CD14-positive monocyte (primary cell): ENCODE results near the gene EIF4G2. TPM values are rescaled to one million over a fixed set of nuclear protein-coding genes. Genes with fewer than 3 reads are reported as not detected.

Source experiments
- DNase-seq, 3 donors: peaks; one replicate each; pipeline ENCODE4 v3.0.0-alpha.2; 2011 to 2022
- H2AFZ ChIP-seq: 2 replicates; pipeline ENCODE4 v1.6.0; 2012; ENCODE audit warnings: mild to moderate bottlenecking, low read depth, low read length, inconsistent platforms; ENCODE audit not compliant: insufficient read depth, poor library complexity, severe bottlenecking
- H3K27ac ChIP-seq, 2 donors: 1 replicate in 1 of 2; 2 replicates in 1 of 2; pipeline ENCODE4 v1.5.1; 2012 to 2013; ENCODE audit warnings: low read length in 2 of 2, control low read depth in 1 of 2, inconsistent platforms in 1 of 2, low read depth in 1 of 2, mild to moderate bottlenecking in 1 of 2
- H3K27me3 ChIP-seq, 2 donors: one replicate each; pipeline versions ENCODE4 v1.6.0 to v1.6.1; 2011 to 2013; ENCODE audit warnings: low read length in 2 of 2; ENCODE audit not compliant: control insufficient read depth in 2 of 2, insufficient read depth in 2 of 2
- H3K36me3 ChIP-seq, 2 donors: replicated peaks in 1 of 2; 1 replicate in 1 of 2; 2 replicates in 1 of 2; pipeline versions ENCODE4 v1.5.1 to v1.6.1; 2012 to 2013; ENCODE audit warnings: low read length in 2 of 2, control low read depth in 1 of 2, inconsistent platforms in 1 of 2, mild to moderate bottlenecking in 1 of 2; ENCODE audit not compliant: insufficient read depth in 2 of 2, control insufficient read depth in 1 of 2
- H3K4me1 ChIP-seq, 2 donors: 1 replicate in 1 of 2; 2 replicates in 1 of 2; pipeline versions ENCODE4 v1.5.1 to v1.6.1; 2012 to 2013; ENCODE audit warnings: low read length in 2 of 2, control low read depth in 1 of 2, inconsistent platforms in 1 of 2, mild to moderate bottlenecking in 1 of 2, moderate library complexity in 1 of 2; ENCODE audit not compliant: insufficient read depth in 2 of 2, control insufficient read depth in 1 of 2
- H3K4me2 ChIP-seq: replicated peaks from 2 replicates; pipeline ENCODE3; 2012; ENCODE audit warnings: low read length, moderate library complexity, mild to moderate bottlenecking; ENCODE audit not compliant: poor library complexity, severe bottlenecking; ENCODE audit errors: extremely low read depth
- H3K4me3 ChIP-seq, 3 experiments: fragments of 200-600 bp in 1 of 3; sonication (generic) in 1 of 3; replicated peaks in 1 of 3; 1 replicate in 2 of 3; 2 replicates in 1 of 3; pipeline ENCODE4 v1.5.1; 2011 to 2013; ENCODE audit warnings: low read length in 3 of 3, mild to moderate bottlenecking in 3 of 3, control low read depth in 2 of 3, low read depth in 2 of 3, inconsistent platforms in 1 of 3, moderate library complexity in 1 of 3
- H3K79me2 ChIP-seq: 2 replicates; pipeline ENCODE4 v1.6.0; 2012; ENCODE audit warnings: mild to moderate bottlenecking, control low read depth, inconsistent platforms, low read length, moderate library complexity; ENCODE audit not compliant: insufficient read depth
- H3K9ac ChIP-seq: 2 replicates; pipeline ENCODE4 v1.6.0; 2017; ENCODE audit warnings: low read length, mild to moderate bottlenecking; ENCODE audit not compliant: insufficient read depth, poor library complexity, severe bottlenecking
- H3K9me3 ChIP-seq, 2 donors: replicated peaks in 1 of 2; 1 replicate in 1 of 2; 2 replicates in 1 of 2; pipeline versions ENCODE4 v1.5.1 to v1.6.1; 2012 to 2013; ENCODE audit warnings: low read length in 2 of 2, control low read depth in 1 of 2; ENCODE audit not compliant: control insufficient read depth in 1 of 2, insufficient read depth in 1 of 2
- H4K20me1 ChIP-seq: 2 replicates; pipeline ENCODE4 v1.6.0; 2012; ENCODE audit warnings: mild to moderate bottlenecking, low read length, control low read depth, moderate library complexity; ENCODE audit not compliant: insufficient read depth
- H3K27ac Mint-ChIP-seq, 7 donors: one replicate each; pipeline ENCODE4 v1.8.0; 2020; ENCODE audit warnings: mild to moderate bottlenecking in 7 of 7, mixed read lengths in 7 of 7, moderate library complexity in 6 of 7, inconsistent platforms in 2 of 7
- H3K27me3 Mint-ChIP-seq, 3 donors: one replicate each; pipeline ENCODE4 v1.8.0; 2021 to 2022; ENCODE audit warnings: low read depth in 3 of 3, mild to moderate bottlenecking in 3 of 3, mixed read lengths in 3 of 3, moderate library complexity in 3 of 3, inconsistent platforms in 1 of 3
- H3K36me3 Mint-ChIP-seq, 2 donors: one replicate each; pipeline ENCODE4 v1.8.0; 2020; ENCODE audit warnings: mixed read lengths in 2 of 2, inconsistent platforms in 1 of 2, mild to moderate bottlenecking in 1 of 2
- H3K4me1 Mint-ChIP-seq: one replicate; pipeline ENCODE4 v1.8.0; 2020; ENCODE audit warnings: mild to moderate bottlenecking, mixed read lengths
- H3K4me3 Mint-ChIP-seq, 2 donors: one replicate each; pipeline ENCODE4 v1.8.0; 2020; ENCODE audit warnings: mild to moderate bottlenecking in 2 of 2, mixed read lengths in 2 of 2, moderate library complexity in 1 of 2
- H3K9me3 Mint-ChIP-seq, 7 donors: one replicate each; pipeline ENCODE4 v1.8.0; 2020 to 2022; ENCODE audit warnings: mixed read lengths in 7 of 7, mild to moderate bottlenecking in 6 of 7, moderate library complexity in 6 of 7, inconsistent platforms in 2 of 7
- whole genome bisulfite sequencing: methylation state at CpG from one replicate; pipeline ENCODE4 v1.1.5; 2013; ENCODE audit warnings: missing lambda C conversion rate; ENCODE audit not compliant: insufficient coverage; 5-methylcytosine and 5-hydroxymethylcytosine counted together
- intact Hi-C, 2 donors: fragments of 100-400 bp; cut with micrococcal nuclease; formaldehyde crosslinking; loops; one replicate each; pipeline versions ENCODE4 v1.15.0 to v1.15.1; 2023
- polyA plus RNA-seq, 3 donors: library from polyadenylated mRNA; depleted of rRNA in 1 of 3; unstranded in 2 of 3; stranded (reverse) in 1 of 3; fragments of 300-500 nt in 2 of 3; fragments of >200 nt in 1 of 3; fragmentation: Illumina TruSeq in 2 of 3; gene quantifications; 1 replicate in 2 of 3; 2 replicates in 1 of 3; pipeline ENCODE4 v1.2.3, GENCODE V29; 2012 to 2021
- TF ChIP-seq, protein P1 (sequence below): fragments of 200-600 bp; IDR thresholded peaks from one replicate; pipeline ENCODE4 v1.8.0; 2022; ENCODE audit warnings: antibody characterized with exemption, mild to moderate bottlenecking

EIF4G2 gene
- polyA plus RNA-seq, 3 donors: 334 to 439 (median 386) TPM

- H3K9me3 Mint-ChIP-seq: no peaks in the 10 kb centered on the region
- H3K4me1 ChIP-seq: peaks cover 10 to 13% of the 10 kb centered on the region in 2 donors
- DNase-seq: no peak
- no peaks in the 10 kb centered on the region for H3K27me3 ChIP-seq
- H3K79me2 ChIP-seq: no peaks in the 10 kb centered on the region
- H3K27ac ChIP-seq: peak overlapping the region in 1 of 2 donors; percentile 39
- H3K4me1 Mint-ChIP-seq: peaks cover 19% of the 10 kb centered on the region
- peaks cover 47 to 60% of the 10 kb centered on the region in 2 donors for H3K36me3 ChIP-seq
- H3K27ac Mint-ChIP-seq: peak overlapping the region in 2 of 7 donors; percentile 56 to 62
- H3K4me3 ChIP-seq: no peak overlapping the region
- no peak overlapping the region for H3K9ac ChIP-seq
- WGBS: 46% methylated on average over 3 of the region's 3 CpGs
- H3K27me3 Mint-ChIP-seq: no peaks in the 10 kb centered on the region
- H3K9me3 ChIP-seq: no peaks in the 10 kb centered on the region
- H3K36me3 Mint-ChIP-seq: peaks cover 70 to 79% of the 10 kb centered on the region in 2 donors
- intact Hi-C loops: no loop called here
- no peak overlapping the region for H3K4me3 Mint-ChIP-seq
- TF ChIP-seq, protein P1, sequence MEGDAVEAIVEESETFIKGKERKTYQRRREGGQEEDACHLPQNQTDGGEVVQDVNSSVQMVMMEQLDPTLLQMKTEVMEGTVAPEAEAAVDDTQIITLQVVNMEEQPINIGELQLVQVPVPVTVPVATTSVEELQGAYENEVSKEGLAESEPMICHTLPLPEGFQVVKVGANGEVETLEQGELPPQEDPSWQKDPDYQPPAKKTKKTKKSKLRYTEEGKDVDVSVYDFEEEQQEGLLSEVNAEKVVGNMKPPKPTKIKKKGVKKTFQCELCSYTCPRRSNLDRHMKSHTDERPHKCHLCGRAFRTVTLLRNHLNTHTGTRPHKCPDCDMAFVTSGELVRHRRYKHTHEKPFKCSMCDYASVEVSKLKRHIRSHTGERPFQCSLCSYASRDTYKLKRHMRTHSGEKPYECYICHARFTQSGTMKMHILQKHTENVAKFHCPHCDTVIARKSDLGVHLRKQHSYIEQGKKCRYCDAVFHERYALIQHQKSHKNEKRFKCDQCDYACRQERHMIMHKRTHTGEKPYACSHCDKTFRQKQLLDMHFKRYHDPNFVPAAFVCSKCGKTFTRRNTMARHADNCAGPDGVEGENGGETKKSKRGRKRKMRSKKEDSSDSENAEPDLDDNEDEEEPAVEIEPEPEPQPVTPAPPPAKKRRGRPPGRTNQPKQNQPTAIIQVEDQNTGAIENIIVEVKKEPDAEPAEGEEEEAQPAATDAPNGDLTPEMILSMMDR: no peak
- no peaks in the 10 kb centered on the region for H4K20me1 ChIP-seq
- no peak overlapping the region for H3K4me2 ChIP-seq
- no peak overlapping the region for H2AFZ ChIP-seq
Measured at GRCh38 chr11:10777393-10777793, 31.3 kb downstream of the EIF4G2 start.

DNA sequence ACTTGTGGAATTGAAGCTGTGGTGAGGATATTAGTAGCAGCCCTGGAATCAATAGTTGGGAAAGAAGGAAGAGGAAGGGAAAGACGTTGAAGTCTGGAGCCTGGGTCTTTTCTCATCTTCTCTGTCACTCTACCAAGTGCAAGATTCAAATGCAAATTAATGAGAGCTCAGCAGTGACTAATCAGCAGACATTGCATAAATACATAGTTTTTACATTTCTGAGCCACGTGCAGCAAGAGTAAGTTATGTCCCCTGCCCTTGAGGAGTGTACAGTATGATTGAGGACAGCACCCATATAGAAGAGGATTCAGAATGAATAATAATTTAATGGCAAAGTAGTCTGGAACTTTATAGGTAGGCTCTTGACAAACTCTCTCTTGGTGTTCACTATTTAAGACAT is 33.9 kb downstream of the EIF4G2 start:
- no peaks in the 10 kb centered on the region for H3K79me2 ChIP-seq
- no peaks in the 10 kb centered on the region for H3K27me3 ChIP-seq
- intact Hi-C loops: no loop called here
- peaks cover 39 to 61% of the 10 kb centered on the region in 2 donors for H3K36me3 ChIP-seq
- H3K4me3 ChIP-seq: no peak overlapping the region
- H4K20me1 ChIP-seq: no peaks in the 10 kb centered on the region
- WGBS: no CpG with 5 or more reads among the region's 2 CpGs
- no peak for DNase-seq
- Mint-ChIP-seq H3K4me3 (no peak overlapping the region), H3K9me3 (no peaks in the 10 kb centered on the region), H3K4me1 (peaks cover 13% of the 10 kb centered on the region), H3K36me3 (peaks cover 85 to 88% of the 10 kb centered on the region in 2 donors), H3K27me3 (no peaks in the 10 kb centered on the region), H3K27ac (no peak overlapping the region)
- H2AFZ ChIP-seq: no peak overlapping the region
- H3K4me2 ChIP-seq: no peak overlapping the region
- TF ChIP-seq, protein P1: no peak
- no peaks in the 10 kb centered on the region for H3K9me3 ChIP-seq
- no peak overlapping the region for H3K9ac ChIP-seq
- peaks cover 10 to 13% of the 10 kb centered on the region in 2 donors for H3K4me1 ChIP-seq
- H3K27ac ChIP-seq: no peak overlapping the region
